Caki2 (cell line): ENCODE results near the gene COL13A1. TPM values are rescaled to one million over a fixed set of nuclear protein-coding genes. Genes with fewer than 3 reads are reported as not detected.

ENCODE experiments used
- DNase-seq: peaks from one replicate; pipeline ENCODE4 v3.0.0-alpha.2; 2015; ENCODE audit warnings: low read depth
- in situ Hi-C: cut with HindIII; loops from 2 replicates; pipeline ENCODE4 v1.10.0; 2016; ENCODE audit warnings: low sequenced_read_pairs, low pct_unique_long_range_greater_than_20kb, mixed read lengths
- total RNA-seq: library from RNA; depleted of rRNA; stranded (reverse); fragments of >200 nt; shearing (Covaris generic); gene quantifications from 2 replicates; pipeline ENCODE4 v1.2.3, GENCODE V29; 2014; ENCODE audit warnings: low replicate concordance

Gene COL13A1
- total RNA-seq, 1 experiment from 2014 or later = not detected

DNA sequence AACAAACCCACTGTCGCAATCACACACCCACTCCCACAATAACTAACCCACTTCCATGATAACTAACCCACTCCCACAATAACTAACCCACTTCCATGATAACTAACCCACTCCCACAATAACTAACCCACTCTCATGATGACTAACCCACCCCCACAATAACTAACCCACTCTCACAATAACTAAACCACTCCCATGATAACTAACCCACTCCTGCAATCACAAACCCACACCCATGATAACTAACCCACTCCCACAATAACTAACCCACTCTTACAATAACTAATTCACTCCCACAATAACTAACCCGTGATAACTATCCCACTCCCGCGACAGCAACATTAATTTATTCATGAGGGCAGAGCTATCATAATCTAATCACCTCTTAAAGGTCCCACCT lies 105.8 kb downstream of the COL13A1 start:
- DNase-seq = no peak
- in situ Hi-C loops = no loop called here

DNA sequence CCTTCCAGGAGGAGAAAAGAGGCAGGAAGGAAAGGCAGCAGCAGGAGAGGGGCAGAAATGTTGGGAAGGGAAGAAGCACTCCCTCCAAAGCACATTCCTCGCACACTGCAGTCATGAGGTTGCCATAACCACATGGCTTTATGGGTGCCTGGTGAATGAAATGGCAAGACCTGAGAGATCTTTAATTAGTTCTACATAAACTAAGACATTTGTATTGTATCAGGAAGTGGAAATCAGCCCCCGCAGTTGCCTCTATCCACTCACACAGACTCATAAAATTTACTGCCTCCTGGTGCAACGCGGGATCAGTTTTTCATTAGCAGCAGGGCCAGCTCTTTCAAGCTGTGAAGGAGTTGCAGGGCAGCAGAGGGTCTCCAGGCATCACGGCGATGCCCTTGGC lies 106.4 kb downstream of the COL13A1 start:
- in situ Hi-C loops = no loop called here
- no peak for DNase-seq

DNA sequence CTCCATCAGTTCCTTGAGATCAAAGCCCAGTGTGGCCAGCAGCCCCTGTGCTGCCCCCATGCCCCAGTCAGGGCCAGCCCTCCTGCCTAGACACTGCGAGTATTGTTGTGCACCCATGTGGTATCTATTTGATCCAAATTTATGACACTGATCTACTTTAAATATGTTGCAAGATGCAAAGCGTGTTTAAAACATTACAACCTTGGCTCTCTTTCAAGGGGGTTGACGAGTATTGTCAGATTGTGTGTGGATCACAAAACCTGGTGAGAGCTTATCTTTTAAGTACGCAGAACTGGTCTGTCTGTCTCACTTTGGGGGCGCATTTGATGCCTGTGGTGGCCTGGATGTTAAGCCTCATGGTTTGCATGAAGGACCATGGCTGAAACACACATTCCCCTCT lies 108.9 kb downstream of the COL13A1 start:
- no peak for DNase-seq
- in situ Hi-C loops = no loop called here

DNA sequence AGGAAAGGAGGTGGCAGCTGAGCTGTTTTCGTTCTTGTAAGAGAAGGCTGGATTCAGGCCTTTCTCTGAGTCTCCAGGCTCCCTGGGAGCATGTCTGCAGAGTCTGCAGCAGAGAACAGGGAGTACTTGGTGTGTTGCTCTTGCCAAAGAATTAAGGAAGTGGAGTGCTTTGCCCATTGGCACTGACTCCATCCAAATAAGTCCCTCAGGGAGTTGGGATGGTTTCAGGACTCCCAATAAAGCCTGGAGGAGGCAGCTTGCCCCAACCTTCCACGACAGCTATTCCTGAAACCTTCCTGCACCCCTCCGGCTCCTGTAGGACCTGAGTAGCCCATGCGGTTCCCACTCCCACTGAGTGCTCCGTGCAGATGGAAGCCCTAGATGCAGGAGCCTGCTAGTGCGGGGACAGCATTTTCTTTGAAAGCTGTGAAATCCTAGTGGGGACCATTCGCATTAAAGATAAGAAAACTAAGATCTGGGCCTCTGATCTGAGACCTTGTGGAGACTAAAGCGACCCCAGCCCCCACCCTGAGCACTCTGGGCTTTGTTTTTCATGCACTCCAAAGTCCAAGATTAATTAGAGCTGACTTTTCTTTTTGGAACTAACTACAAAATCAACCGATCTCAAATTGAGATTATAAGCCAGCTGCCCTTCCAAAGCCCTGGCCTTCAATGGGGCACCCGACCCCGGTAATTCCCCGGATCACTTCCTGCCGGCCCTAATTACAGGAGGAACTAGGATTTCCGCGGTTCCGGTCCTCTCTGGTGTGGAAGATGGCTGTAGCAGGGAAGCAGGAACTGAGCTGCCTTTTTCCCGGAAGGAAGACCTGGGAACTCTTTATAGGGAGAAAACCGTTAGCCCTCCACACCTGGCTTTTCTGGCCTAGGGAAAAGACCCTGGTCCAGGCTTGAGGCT lies 110.2 kb downstream of the COL13A1 start:
- no peak for DNase-seq
- in situ Hi-C loops = no loop called here

DNA sequence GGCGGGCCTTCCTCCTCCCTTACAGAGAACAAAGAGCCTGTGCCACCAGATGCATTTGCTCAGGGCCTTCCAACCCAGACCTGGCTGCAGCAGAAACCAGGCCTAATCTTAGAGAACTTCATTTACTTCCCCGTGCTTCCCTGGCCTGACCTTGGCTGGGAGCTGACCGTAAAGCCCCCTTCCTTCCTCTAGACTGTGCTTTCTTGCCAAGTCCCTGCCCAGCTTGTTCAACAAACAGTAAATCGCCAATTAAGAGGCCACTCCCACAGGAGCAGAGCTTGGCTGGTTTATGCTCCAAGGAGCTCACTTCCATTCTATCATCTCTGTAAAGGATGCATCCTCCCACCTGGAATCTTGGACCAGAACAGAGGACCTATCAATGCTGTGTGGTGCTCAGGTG lies 110.9 kb downstream of the COL13A1 start:
- DNase-seq = no peak
- in situ Hi-C loops = no loop called here

DNA sequence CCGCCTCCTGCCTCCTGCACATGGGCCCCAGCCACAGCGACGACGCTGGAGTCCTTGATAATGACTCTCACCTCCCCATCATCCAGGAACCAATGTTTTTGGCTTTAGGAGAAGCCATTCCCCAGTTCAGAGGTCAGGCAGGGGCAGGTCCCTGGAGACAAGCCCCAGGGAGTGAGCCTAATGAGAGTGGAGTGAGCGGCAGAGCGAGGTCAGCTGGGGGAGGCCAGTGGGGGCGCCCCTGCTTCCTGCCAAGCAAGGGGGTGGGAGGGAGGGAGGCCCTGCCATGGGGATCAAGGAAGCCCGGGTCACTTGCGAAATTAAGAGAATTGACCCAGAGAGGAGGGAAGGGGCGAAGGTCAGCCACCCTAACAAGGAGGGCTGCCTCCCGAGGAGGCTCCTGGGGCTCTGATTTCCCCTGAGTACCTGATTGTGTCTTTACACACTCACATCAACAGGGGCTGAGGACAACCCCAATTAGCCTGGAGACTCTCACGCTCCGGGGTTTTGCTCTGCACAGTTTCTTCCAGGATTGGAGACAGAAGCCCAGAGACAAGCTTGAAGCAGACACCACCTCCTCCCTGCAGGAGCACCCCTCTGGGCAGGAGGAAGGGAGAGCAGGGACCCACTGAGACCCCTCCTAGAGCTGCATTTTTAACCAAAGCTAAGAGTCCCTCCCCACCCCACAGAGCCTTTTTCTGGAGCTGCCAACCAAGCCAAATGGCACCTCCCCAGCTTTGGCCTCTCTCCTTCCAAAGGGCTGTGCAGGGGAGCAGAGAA lies 112.1 kb downstream of the COL13A1 start:
- no peak for DNase-seq
- in situ Hi-C loops = no loop called here

DNA sequence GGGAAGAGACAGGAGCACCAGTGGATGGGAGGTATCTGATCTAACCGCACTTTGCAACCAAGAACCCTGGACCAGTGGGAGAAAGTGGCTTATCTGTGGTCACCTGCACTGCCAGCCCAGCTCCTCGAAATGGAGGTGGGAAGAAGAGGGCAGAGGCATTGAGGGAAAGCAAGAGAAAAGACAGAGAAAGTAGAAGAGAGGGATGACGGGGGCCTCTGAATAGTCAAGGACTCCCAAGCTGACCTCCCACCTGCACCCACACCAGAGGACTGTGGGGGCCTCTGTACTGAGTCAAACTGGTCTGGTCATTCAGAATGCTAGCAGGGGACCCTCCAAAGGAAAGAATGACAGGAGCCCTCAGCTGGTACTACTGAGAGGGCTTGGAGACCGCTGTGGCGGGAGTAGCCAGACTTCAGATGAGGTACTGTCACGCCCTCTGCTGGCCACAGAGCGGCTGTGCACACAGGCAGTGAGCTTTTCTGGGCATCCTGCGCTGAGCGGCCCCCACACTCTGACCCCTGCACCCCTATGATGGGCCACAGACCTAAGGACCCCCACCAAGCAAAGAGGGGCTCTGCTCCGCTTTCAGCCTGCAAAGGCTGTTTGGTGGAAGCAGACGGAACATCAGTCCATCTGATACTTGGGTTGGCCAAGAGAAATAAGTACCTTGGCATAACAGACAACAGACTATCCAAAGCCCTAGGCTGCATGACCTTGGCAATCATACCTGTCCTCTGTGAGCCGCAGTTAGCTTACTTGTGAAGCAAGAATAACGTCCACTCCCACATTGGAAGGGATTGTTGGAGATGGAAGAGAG lies 112.9 kb downstream of the COL13A1 start:
- peak; percentile 30 for DNase-seq
- in situ Hi-C loops = no loop called here

DNA sequence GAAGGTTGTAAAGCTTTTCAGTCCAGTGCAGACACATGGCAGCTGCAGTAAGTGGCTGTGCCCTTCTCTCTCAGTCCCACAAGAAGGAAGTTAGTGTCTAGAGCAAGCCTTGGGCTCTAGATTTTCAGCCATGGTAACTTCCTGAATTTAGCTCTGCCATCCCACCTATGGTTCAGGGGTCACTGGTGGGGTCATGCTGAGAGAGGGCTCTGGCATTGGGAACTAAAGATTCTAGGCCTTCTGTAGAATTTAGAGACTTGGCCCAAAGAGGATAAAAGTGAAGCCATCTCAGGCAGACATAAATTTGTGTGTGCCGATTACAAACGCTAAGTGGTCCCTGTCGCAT lies 113.5 kb downstream of the COL13A1 start:
- DNase-seq = no peak
- in situ Hi-C loops = no loop called here

DNA sequence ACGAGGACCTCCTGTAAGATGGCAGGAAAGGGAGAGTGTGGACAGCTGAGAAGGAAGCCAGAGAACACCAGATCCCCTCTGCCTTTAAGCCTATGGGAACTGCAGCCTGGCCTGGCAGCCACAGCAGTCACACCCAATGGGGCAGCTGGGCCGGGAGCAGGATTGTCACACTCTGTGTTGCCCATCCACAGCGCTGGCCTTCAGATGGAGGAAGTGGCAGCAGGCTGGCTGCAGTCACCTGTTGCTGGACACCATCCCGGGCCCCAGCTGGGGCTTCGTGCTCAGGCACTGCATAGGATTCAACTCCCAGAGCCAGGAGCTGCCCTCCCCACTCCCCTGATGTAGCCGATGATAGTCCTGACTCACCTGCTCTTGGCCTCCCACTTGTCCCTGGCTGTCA lies 114.4 kb downstream of the COL13A1 start:
- DNase-seq = no peak
- in situ Hi-C loops = no loop called here

DNA sequence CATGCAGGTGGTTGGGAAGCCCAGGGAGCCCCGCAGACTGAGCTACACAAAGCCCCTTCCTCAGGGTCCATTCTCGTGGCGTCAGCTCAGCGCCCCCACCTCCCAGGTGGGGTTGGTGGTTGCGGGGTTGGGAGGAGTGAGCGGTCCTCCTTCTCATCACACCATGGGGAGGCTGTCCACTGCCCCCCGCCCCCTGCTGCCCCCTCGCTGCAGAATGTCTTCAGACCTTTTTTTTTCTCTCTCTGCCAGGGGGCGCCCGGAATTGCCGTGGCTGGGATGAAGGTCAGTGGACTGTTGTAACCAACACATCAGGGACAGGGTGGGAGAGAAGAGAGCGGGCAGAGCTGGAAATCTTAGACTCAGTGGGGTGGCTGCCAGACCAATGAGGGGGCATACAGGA lies 116.3 kb downstream of the COL13A1 start:
- in situ Hi-C loops = no loop called here
- no peak for DNase-seq

DNA sequence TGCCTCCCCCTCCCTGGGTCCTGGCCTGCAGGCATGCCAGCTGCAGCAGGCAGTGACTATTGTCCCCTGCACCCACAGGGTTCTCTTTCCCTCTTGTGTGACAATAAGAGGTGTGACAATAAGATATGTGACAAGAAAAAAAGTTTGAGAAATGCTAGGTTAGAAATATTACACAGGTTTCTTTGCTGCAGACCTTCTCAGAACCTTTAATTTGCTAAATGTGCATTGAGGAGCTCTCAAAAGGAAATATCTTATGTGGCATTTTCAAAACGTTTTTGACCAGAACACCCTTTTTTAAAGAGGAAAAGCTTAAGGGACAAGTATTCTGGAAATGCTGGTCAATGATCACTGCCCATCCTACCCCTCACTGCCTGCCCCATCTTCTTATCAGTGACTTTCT lies 117.5 kb downstream of the COL13A1 start:
- in situ Hi-C loops = no loop called here
- no peak for DNase-seq

DNA sequence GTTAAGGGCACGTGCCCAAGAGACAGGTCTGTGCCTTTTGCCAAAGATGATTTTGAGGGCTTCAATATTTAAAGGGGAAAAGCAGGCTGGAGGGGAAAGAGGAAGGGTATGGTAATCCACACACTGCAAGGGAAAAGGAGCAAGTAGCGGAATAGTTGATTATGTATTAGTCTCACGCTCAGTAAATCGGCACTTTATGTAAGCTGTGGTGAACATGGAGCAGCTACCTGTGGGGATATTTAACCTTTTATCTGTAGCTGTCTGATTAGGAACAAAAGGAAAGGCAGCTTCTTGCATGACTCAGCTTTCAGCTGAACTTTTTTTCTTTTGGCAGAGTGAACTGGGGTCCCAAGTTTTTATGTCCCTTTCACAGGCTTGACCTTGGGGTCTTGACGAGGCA lies 123.4 kb downstream of the COL13A1 start:
- in situ Hi-C loops = no loop called here
- DNase-seq = no peak

DNA sequence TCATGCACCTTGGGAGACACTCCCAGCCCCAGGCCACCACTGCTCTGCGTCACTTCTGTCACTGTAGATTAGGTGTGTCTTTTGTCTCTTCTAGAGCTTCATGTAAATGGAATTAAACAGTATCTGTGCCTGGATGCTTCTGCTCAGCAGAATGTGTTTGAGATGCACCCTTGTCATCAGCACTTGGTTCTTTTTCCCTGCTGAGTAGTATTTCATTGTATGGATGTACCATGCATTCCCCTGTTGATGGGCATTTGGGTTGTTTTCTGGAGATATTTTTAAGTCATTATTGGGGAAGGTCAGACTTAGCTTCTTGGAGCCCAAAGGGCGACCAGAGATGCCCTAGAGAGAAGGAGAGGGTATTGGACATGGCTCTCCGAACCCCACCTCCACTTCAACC lies 126.6 kb downstream of the COL13A1 start:
- in situ Hi-C loops = no loop called here
- DNase-seq = no peak

DNA sequence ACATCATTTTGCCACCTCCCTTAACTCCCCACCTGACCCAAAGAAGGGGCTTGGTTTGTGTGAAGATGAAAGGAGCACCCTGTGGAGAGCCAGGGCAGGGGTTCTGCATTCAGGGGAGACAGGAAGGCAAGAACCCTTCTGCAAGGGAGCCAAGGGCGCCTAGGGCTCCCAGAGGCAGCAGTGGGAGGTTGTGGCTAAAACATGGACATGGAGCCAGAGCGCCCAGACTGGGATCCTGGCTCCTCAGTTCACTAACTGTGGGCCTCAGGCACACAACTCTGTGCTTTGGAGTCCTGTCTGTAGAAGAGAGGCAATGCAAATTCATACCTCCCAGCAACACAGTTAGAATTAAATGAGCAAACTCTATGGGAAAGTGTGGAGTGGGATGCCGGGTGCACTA lies 127.9 kb downstream of the COL13A1 start:
- no peak for DNase-seq
- in situ Hi-C loops = no loop called here

DNA sequence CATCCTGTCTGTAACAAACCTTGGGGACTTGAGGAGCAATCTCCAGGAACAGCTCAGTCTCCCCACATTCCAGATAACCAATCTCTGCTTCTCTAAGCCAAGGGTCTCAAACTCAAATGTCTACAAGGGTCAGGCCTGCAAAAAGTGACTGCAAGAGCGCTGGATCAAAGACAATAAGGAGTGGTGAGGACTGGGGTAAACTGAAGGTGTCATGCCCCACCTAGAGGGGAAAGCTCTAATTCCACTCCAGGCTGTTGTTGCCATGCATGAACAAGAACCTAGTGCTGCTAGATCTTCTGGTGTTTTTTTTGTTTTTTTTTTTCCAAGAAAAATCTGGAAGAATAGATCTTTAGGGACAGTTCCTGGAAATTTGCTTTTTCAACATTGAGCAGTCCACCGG lies 133.1 kb downstream of the COL13A1 start:
- in situ Hi-C loops = no loop called here
- no peak for DNase-seq

DNA sequence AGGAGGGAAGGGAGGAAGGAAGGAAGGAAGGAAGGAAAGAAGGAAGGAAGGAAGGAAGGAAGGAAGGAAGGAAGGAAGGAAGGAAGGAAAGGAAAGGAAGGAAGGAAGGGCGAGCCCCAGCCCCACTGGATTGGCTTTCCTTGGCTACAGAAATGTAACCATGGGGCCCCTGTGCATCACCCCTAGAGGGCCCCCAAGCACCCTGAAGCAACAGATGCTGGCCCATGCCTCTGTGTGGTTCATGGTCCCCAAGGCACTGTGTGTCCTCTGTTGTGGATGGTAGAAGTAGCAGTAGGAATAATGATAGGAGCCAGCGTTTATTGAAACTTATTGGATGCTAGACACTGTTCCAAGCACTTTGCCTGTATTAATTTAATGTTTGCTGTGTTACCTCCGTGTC lies 134.4 kb downstream of the COL13A1 start:
- DNase-seq = no peak
- in situ Hi-C loops = no loop called here

DNA sequence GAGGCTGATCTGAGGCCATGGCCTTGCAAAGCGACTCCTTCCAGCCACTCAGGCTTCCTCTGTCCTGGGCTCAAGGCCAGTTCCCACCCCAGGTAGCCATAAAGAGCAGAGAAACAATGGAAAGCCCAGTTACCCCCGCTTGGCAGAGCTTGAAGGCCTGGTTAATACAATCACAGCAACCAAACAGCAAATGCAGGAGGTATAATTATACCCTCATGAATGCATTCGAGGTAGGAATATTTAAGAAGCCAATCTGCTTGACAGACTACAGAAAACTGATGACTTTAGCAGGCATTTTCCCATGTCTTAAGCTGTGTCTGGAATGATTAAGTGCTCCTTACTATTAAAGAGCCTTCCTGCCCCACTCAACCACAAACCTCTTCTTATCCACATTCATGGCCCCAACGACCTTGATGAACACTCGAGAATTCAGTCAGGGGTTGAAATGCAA lies 136.9 kb downstream of the COL13A1 start:
- DNase-seq = no peak
- in situ Hi-C loops = no loop called here

DNA sequence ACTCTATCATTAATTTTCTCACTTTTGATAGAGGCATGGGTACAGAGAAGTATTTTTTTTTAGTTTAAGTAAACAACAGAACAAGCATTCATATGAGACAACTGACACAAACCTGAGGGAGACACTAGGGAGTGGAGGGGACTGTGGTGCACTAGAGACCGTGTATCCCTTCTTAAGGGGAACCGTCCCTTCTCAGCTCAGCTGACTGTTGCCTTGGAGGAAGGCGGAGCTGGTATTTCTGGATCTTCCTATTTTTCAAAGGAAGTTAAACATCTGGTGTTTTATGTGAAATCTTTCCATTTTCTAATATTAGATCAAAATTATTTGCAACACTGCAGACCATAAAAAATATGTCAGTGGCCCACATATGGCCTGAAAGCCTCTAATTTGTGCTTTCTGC lies 137.4 kb downstream of the COL13A1 start:
- in situ Hi-C loops = no loop called here
- no peak for DNase-seq

DNA sequence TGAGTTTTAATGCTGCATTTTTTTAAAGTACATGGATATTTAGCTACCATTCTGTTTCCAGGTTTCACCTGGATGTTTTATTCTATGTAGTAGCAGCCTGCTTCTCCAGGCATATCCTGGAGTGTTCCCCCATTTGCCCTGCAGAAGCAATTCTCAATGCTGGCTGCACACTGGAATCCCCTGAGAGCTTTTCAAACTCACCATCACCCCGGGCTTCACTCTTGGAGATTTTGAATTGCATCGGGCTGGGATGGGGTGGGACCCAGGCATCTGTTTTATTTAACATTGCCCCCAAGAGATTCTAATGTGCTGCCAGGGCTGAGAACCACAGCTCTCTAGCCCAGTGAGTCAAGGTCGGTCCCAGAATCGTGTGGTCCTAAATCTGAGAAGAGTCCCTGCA lies 137.8 kb downstream of the COL13A1 start:
- in situ Hi-C loops = no loop called here

More for the DNA sequence above, 137.8 kb downstream of the COL13A1 start:
- DNase-seq = no peak
